DOHH2 (cell line): Measurements from ENCODE around the gene GAMT.
A peak's percentile ranks its signal among the peaks of the same experiment; 100 is the strongest.

Source experiments
- H3F3A ChIP-seq: fragments of 200-600 bp; sonication (generic), shearing (Covaris generic); 2 replicates; pipeline ENCODE4 v1.6.0; 2016; ENCODE audit warnings: antibody characterized with exemption, mild to moderate bottlenecking; ENCODE audit not compliant: control insufficient read depth, insufficient read depth
- H3K27ac ChIP-seq: fragments of 200-600 bp; sonication (generic); 2 replicates; pipeline ENCODE4 v1.5.1; 2014; ENCODE audit warnings: low read depth, mild to moderate bottlenecking, low read length, moderate library complexity
- H3K27me3 ChIP-seq: fragments of 200-600 bp; sonication (generic); 2 replicates; pipeline ENCODE4 v1.6.1; 2014; ENCODE audit warnings: mild to moderate bottlenecking, low read length, mixed read lengths; ENCODE audit not compliant: control insufficient read depth
- H3K36me3 ChIP-seq: fragments of 200-600 bp; sonication (generic); 2 replicates; pipeline ENCODE4 v1.6.1; 2014; ENCODE audit warnings: mild to moderate bottlenecking, low read length, moderate library complexity, mixed read lengths; ENCODE audit not compliant: control insufficient read depth
- H3K4me1 ChIP-seq: fragments of 200-600 bp; sonication (generic); 2 replicates; pipeline ENCODE4 v1.6.1; 2014; ENCODE audit warnings: mild to moderate bottlenecking, low read length, mixed read lengths; ENCODE audit not compliant: control insufficient read depth
- H3K4me2 ChIP-seq: fragments of 200-600 bp; sonication (generic); 2 replicates; pipeline ENCODE4 v1.6.0; 2014; ENCODE audit warnings: mild to moderate bottlenecking, low read length, moderate library complexity
- H3K4me3 ChIP-seq: fragments of 200-600 bp; sonication (generic); 2 replicates; pipeline ENCODE4 v1.5.1; 2014; ENCODE audit warnings: mild to moderate bottlenecking, low read length, mixed read lengths
- H3K79me2 ChIP-seq: fragments of 200-600 bp; sonication (generic); 2 replicates; pipeline ENCODE4 v1.6.1; 2014; ENCODE audit warnings: mild to moderate bottlenecking, low read length, mixed read lengths; ENCODE audit not compliant: control insufficient read depth
- H3K9me2 ChIP-seq: fragments of 200-600 bp; sonication (generic); replicated peaks from 2 replicates; pipeline ENCODE4 v1.6.1; 2014; ENCODE audit warnings: mild to moderate bottlenecking, low read length, mixed read lengths; ENCODE audit not compliant: control insufficient read depth
- H3K9me3 ChIP-seq: fragments of 200-600 bp; sonication (generic); 2 replicates; pipeline ENCODE4 v1.6.1; 2014; ENCODE audit warnings: antibody characterized with exemption, low read length, mixed read lengths; ENCODE audit not compliant: control insufficient read depth, insufficient read depth
- H4K20me1 ChIP-seq: fragments of 200-600 bp; sonication (generic); 2 replicates; pipeline ENCODE4 v1.6.0; 2014; ENCODE audit warnings: low read depth, mild to moderate bottlenecking, antibody characterized with exemption, low read length, moderate library complexity; ENCODE audit not compliant: control insufficient read depth, insufficient read depth
- CTCF ChIP-seq: fragments of 200-600 bp; sonication (generic); IDR thresholded peaks from one replicate; pipeline ENCODE4 v1.5.1; 2014; ENCODE audit warnings: antibody characterized with exemption, mild to moderate bottlenecking, low read depth, low read length; ENCODE audit not compliant: poor library complexity, severe bottlenecking
- EZH2phosphoT487 ChIP-seq: fragments of 200-600 bp; sonication (generic); IDR thresholded peaks from 2 replicates; pipeline ENCODE4 v1.6.1; 2017; ENCODE audit warnings: borderline replicate concordance, mild to moderate bottlenecking, antibody characterized with exemption, low read length, moderate library complexity, mixed read lengths

GAMT gene

GRCh38 chr19:1401138-1401888 lies at the start of gene GAMT:
TSS of gene GAMT (minus strand) at chr19:1401542. CDS start at chr19:1401476, 66 bp downstream.
- Histone ChIP-seq H3K36me3 (peaks cover 5% of the 10 kb centered on the region; the same call in 1 of the 2 replicates), H3F3A (peaks cover 10% of the 10 kb centered on the region), H3K4me2 (peak within 1 kb of the TSS; percentile 79), H3K4me1 (peaks cover 30% of the 10 kb centered on the region), H4K20me1 (peaks cover 3% of the 10 kb centered on the region), H3K9me3 (no peaks in the 10 kb centered on the region), H3K79me2 (peaks cover 14% of the 10 kb centered on the region), H3K27me3 (peaks cover 7% of the 10 kb centered on the region), H3K4me3 (peak within 1 kb of the TSS; percentile 93), H3K9me2 (no peaks in the 10 kb centered on the region), H3K27ac (no peak within 1 kb of the TSS)
- TF ChIP-seq EZH2phosphoT487 (no peak), CTCF (peak; percentile 77)

- Histone ChIP-seq H3F3A (peaks cover 8% of the 10 kb centered on the region), H3K9me3 (no peaks in the 10 kb centered on the region), H3K27me3 (peaks cover 41% of the 10 kb centered on the region), H3K36me3 (no peaks in the 10 kb centered on the region), H3K79me2 (no peaks in the 10 kb centered on the region), H3K4me3 (peak within 1 kb of the TSS; percentile 16; the same call in 1 of the 2 replicates), H3K4me1 (peaks cover 29% of the 10 kb centered on the region), H4K20me1 (peaks cover 6% of the 10 kb centered on the region; the same call in 1 of the 2 replicates), H3K4me2 (peak within 1 kb of the TSS; percentile 36), H3K27ac (no peak within 1 kb of the TSS), H3K9me2 (no peaks in the 10 kb centered on the region)
- TF ChIP-seq CTCF (no peak), EZH2phosphoT487 (no peak)
Observed at GRCh38 chr19:1449467-1450442, 48.4 kb upstream of the GAMT start, which contains the start of gene APC2. TSS of gene APC2 (plus strand) at chr19:1450121. CDS start at chr19:1453002, 2,881 bp downstream.

GRCh38 chr19:1447944-1448343 lies 46.6 kb upstream of the GAMT start:
- Histone ChIP-seq H3K79me2 (no peaks in the 10 kb centered on the region), H3K4me1 (peaks cover 35% of the 10 kb centered on the region), H3K4me2 (no peak overlapping the region), H3K27ac (no peak overlapping the region), H3K36me3 (no peaks in the 10 kb centered on the region), H3K27me3 (peaks cover 41% of the 10 kb centered on the region), H3K9me3 (no peaks in the 10 kb centered on the region), H3F3A (peaks cover 19% of the 10 kb centered on the region), H3K4me3 (no peak overlapping the region), H4K20me1 (peaks cover 6% of the 10 kb centered on the region; the same call in 1 of the 2 replicates), H3K9me2 (no peaks in the 10 kb centered on the region)
- TF ChIP-seq CTCF (no peak), EZH2phosphoT487 (no peak)
